GM18520 (cell line): ENCODE data around the gene ERN2.
"Not testable (repeated sequence)": the region's sequence is repeated elsewhere in the genome, so short reads cannot be mapped to it uniquely, and the experiment has no call there.

Experiments used
- ATAC-seq: cut with Tn5 transposase; IDR thresholded peaks from one replicate; pipeline ENCODE4 v1.9.1; 2021; ENCODE audit not compliant: unreplicated experiment

ERN2 gene

DNA sequence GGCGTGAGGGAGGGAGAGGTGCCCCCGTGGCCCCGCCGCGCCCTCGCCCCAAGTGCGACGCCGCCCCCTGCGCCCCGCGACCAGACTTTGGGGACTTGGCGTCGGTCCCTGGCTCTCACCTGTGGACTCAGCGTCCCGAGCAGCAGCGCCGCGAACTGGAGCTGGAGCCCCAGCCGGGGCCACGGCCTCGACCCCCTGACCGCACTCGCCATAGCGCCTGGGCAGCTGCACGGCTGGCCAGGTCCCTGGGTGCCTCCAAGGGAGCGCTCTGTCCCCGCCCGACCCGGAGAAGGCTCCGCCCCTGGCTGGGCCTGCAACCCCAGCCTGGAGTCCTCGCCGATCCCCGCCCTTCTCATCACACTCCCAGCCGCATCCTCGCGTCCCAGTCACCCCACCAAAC is at the start of gene ERN2:
Gene ERN2 (minus strand): TSS at position 247 of the 400 bp plus-strand sequence. CDS start 35 bp downstream, at position 212.
- no peak for ATAC-seq

DNA sequence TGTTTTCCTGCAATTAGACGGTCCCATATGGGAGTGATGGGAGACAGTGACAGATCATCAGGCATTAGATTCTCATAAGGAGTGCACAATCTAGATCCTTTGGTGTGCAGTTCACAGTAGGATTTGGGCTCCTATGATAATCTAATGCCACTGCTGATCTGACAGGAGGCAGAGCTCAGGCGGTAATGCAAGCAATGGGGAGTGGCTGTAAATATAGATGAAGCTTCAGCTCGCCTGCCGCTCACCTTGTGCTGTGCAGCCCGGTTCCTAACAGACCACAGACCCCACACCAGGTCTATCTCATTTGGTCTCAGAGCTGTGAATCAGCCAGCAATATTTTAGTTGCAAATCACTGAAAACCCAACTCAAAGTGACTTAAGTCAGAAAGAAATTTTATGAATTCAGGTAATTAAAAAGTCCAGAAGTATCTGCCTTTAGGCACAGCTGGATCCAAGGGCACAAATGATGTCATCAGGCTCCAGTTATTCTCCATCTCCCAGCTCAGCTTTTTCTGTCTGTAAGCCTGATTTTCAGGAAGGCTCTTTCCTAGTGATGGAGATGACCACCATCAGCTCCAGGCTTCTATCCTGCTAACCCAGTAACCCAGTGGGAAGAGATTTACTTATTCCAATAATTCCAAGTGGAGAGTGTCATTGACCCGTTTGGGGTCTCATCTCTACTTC is 45.1 kb upstream of the ERN2 start:
- no peak for ATAC-seq

DNA sequence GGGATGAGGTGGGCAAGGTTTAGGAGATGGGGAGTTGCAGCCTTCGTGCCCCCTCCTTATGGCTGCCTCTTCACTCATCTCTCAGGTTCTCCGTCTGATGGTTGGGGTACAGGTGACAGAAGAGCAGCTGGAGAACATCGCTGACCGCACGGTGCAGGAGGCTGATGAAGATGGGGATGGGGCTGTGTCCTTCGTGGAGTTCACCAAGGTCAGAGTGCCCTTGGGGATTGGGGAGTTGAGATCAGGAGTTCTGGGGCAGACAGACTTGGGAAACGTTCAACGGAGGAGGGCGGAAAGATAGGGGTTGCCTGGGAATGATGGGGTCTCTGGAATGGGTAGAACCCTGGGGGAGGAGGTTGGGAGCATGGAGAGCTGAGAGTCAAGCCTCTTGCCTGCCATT is 44.1 kb upstream of the ERN2 start:
- ATAC-seq, result no peak

DNA sequence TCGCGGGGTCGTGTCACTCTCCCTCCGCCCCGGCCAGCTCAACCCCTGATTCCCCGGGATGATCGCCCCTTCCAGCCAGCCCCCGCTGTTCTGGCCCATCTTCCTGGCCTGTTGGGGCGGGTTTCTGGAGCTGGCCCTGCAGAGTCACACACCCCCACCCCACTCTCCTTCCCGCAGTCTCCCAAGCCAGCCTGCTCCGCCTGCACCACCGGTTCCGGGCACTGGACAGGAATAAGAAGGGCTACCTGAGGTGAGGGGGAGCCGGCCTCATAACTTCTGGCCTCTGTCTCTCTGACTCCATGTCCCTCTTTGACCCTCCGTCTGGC is 42.4 kb upstream of the ERN2 start:
- no peak for ATAC-seq

DNA sequence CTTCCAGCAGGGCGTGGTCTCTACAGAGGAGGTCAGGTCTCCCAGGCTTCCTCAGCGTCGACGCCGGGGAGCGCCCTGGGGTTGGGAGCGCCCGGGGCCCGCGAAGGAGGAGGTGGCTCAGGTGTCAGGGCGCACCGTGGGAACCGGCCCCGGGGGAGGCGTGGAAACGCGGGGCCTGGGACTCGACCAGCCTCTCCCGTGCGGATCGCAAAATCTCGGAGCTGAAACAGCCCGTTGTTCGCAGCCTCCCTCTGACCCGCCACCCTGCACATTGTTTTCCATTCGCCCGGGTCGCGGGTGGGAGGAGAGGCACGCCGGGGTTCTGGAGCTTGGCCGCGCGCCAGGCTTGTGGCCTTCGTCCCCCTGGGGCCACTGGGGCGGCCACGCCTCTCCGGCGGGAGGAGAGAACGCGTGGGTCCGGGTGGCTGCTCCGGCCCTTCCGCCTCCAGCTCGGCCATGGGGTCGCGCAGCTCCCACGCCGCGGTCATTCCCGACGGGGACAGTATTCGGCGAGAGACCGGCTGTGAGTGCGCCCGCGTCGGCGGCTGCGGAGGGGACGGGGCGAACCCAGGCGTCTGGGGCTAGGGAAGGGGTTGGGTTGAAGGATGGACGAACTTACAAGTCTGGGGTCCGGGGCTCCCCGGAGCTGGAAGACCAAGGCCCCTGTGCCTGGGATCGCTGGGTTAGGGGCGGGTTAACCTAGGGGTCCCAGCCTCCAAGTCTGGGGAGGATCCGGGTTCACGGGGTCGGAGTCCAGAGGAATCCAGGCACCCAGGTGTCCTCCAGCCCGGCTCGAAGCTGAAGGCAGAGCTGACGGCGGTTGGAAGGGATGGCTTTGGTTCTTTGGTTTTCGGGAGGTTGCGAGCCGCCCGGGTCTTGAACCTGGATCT is 41.8 kb upstream of the ERN2 start, which contains the start of gene CHP2:
Gene CHP2 (plus strand): TSS at position 433 of the 890 bp plus-strand sequence. CDS start 24 bp downstream, at position 457.
- no peak for ATAC-seq

DNA sequence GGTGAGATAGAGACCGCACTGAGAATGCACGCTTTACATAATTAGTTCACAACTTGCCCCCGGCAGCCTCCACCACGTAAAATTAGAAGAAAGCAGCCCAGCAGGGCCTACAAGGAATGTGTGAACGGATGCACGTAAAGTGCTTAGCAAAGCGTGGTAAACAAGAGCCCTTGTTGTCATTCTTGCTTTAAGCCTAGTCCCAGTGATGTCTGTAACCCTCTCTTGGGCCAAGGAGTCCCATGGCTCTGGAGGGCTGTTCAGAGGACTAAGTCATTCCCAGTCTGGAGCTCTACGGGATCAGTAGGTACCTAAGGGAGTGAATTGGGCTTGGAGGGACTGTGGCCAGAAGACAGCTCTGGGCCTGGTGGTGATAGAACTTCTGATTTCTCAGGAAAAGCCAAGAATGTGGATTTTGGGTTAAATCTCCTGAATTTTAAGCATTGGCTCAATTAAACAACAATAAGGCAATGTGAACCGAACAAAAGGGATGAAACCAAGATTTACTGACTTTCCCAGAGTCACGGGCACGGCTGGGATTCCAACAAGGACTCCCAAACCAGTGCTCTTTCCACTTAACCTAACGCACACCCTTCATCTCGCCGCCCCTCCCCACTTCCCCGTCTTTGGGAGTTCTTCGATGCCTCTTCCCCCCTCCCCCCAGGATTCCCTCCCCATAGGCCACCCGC is 41.0 kb upstream of the ERN2 start:
- ATAC-seq, result no peak

DNA sequence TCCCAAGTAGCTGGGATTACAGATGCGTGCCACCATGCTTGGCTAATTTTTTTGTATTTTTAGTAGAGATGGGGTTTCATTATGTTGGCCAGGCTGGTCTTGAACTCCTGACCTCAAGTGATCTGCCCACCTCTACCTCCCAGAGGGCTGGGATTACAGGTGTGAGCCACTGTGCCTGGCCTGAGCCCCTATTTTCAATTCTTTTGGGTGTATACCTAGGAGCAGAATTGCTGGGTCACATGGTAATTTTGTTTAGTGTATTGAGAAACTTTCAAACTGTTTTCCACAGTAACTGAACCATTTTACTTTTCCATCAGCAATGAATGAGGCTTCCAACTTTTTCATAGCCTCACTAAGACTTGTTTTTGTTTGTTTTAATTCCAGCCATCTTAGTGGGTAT is 38.0 kb upstream of the ERN2 start:
- ATAC-seq, result not testable (repeated sequence)

DNA sequence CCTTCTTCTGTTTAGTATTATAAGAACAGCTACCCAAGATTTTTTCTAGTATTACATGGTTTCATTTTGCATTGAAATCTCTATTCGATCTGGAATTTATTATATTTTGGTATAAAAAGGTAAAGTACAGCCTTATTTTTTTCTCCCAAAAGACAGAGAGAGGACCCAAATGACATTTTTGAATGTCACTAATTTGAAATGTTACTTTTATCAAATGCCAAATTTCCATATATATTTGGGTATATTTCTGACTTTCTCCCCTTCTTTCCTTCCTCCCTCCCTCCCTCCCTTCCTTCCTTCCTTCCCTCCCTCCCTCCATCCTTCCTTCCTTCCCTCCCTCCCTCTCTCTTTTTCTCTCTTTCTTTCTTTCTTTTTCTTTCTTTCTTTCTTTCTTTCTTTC is 35.6 kb upstream of the ERN2 start:
- ATAC-seq, result no peak

DNA sequence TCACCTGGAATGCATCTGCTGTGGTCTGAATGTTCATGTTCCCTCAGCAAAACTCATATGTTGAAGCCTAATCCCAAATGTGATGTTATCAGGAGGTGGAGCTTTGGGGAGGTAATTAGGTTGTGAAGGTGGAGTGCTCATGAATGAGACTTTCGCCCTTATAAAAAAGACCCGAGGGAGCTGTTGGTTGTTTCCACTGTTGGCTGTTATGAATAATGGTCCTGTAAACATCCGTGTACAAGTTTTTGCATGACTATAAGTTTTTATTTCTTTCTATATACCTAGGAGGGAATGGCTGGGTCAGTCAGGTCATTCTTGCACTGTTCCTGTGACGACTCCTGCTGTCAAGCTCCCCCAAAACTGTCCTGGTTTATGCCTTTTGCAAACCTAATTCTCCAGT is 32.2 kb upstream of the ERN2 start:
- no peak for ATAC-seq

DNA sequence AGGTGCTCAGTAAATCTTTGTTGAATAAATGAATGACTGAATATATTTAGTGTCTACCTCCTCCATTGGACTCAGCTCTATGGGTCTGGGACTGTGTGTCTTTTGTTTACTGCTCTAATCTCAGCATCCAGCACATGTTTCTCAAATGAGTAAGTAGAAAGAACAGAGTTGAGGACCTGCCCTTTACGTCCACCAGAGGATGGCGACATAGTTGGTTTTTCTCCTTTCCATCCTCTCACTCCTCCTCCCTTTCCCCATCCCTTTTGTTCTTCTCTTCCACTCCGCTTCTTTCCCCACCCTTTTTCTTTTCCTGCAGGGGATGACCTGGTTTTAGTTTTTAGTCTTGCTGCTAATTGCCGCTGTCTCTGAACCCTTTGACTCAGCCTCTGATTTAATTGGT is 29.7 kb upstream of the ERN2 start:
- ATAC-seq, result no peak

DNA sequence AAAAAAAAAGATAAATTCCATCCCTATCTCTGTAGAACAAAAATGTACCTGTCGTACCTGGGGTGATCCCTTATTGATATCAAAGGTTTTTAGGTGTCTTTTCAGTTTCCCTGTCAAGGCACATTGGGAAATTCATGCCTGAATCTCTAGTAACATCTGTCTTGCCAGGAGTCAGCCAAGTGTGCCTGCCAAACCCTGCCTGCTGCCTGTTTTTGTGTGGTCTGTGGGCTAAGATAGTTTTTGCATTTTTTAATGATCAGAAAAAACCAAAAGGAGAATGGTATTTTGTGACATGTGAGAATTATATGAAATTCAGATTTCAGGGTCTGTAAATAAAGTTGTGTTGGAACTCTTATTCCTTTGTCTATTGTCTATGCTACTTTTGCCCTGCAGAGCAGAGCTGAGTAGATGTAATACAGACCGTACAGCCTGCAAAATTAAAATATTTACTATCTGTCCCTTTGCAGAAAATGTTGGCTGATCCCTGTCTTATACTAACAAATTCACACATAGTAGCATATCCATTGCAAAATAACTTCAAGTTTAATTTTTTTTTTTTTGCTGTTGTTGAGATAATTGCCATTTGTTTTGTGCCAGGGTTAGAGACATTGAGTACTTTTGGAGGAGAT is 28.8 kb upstream of the ERN2 start:
- no peak for ATAC-seq

DNA sequence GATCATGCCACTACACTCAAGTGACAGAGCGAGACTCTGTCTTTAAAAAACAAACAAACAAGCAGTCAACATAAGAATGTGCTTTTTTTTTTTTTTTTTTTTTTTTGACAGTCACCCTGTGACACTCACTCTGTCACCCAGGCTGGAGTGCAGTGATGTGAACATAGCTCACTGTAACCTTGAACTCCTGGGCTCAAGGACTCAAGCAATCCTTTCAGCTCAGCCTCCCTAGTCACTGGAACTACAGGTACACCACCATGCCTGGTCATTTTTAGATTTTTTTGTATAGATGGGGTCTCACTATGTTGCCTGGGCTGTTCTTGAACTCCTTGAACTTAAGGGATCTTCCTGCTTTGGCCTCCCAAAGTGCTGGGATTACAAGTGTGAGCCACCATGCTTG is 26.5 kb upstream of the ERN2 start:
- no peak for ATAC-seq

DNA sequence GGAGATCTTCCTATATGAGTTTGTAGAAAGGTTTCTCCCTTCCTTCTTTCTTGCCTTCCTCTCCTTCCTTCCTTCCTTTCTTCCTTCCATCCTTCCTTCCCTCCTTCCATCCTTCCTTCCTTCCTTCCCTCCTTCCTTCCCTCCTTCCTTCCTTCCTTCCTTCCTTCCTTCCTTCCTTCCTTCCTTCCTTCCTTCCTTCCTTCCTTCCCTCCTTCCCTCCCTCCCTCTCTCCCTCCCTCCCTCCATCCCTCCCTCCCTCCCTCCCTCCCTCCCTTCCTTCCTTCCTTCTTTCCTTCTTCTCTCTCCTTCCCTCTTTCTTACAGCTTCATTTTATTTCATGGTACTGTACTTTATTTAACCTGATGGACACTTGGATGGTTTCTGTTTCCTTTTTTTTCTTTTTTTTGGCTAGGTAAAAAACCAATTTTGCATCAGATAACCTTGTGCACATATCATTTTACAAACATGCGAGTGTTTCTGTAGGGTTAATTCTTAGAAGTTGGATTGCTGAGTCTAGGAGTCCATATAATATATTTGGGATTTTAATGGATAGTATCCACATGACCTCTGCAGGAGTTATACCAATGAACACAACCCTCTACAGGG is 24.5 kb upstream of the ERN2 start:
- not testable (repeated sequence) for ATAC-seq

DNA sequence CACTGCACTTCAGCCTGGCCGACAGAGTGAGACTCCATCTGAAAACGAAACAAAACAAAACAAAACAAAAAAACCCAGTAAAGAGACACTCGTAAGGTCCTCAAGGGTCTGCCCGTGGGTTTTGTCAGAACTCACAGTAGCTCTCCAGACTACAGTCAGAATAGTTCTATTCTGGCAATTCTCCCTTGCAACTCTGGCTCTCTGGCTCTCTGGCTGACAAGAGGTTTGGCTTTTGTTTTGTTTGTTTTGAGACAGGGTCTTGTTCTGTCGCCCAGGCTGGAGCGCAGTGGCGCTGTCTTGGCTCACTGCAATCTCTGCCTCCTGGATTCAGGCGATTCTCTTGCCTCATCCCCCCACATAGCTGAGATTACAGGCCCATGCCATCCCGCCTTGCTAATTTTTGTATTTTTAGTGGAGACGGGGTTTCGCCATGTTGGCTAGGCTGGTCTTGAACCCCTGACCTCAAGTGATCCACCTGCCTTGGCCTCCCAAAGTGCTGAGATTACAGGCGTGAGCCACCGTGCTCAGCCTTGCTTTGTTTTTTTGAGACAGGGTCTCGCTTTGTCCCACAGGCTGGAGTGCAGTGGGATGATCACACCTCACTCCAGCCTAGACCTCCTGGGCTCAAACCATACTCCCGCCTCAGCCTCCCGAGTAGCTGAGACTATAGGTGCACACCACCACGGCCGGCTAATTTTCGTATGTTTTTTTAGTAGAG is 21.3 kb upstream of the ERN2 start:
- no peak for ATAC-seq

DNA sequence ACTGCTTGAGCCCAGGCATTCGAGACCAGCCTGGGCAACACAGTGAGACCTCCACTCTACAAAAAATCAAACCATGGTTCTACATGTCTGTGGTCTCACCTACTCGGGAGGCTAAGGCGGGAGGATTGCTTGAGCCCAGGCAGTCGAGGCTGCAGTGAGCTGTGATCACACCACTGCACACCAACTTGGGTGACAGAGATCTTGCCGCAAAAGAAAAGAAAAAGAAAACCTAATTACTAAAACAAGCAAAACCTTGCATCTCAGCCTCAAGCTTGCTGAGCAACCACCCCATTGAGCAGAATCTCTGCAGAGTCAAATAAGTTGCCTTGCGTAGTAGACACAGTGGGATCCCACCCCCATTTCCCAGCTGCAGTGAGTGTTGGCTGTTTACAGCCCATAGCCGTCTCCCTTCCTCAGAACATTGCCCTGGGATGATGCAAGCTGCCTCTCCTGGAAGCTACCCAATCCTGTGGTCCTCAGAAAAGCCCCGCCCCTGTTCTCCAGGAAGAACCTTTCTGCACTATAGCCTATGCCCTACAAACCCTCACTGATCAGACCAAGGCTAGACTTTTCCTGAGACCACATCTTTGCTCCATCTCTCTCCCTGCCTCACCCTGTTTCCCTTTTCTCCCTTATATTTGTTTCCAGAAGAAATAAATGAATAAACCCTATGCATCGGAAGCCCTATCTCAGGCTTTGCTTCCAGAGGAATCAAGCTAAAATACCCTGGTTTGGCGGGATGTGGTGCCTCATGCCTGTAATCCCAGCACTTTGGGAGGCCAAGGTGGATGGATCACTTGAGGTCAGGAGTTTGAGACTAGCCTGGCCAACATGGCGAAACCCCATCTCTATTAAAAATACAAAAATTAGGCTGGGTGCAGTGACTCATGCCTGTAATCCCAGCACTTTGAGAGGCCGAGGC is 16.7 kb upstream of the ERN2 start:
- ATAC-seq, result no peak

DNA sequence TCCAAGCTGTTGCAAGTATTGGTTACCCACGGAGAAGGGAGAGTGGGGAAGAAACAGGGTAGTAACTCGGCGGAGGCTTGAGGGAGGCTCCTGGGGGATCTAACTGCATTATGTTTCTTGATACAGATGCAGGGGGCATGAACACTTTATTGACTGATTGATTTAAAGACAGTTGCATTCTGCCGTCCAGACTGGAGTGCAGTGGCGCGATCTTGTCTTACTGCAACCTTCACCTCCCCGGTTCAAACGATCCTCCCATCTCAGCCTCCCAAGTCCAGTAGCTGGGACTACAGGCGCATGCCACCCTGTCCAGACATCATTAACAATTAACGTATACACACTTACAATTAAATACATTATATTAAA is 15.1 kb upstream of the ERN2 start:
- no peak for ATAC-seq

DNA sequence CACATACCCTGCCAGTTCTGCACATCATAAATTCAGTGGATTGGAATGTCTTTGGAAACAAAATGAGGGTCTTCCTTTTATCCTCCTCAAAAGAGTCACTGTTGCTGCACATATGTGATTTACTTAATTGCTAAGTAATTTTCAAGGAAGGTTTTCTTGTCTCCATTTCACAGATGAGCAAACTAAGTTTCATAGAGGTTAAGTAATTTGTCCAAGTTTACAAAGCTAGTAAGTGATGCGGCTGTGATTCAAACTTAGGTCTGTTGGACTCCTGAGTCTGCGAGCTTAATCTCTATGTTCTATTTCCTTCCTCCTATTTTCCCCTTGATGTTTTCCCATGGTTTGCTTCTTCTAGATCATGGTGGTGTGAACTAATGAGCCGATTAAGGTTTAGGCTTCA is 13.7 kb upstream of the ERN2 start:
- no peak for ATAC-seq

DNA sequence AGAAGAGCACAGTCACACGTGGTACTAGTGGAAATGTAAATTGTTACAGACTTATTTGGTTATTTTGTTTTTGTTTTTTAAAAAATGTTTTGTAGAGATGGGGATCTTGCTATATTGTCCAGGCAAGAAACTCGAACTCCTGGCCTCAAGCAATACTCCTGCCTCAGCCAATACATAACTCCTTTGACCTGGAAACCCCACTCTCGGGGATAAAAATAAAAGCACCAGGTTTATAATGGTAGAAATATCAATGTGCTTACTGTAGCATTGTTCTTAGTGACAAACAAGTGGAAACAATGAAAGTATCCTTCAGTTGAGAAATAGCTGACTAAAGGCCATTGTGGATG is 11.7 kb upstream of the ERN2 start:
- ATAC-seq, result no peak

DNA sequence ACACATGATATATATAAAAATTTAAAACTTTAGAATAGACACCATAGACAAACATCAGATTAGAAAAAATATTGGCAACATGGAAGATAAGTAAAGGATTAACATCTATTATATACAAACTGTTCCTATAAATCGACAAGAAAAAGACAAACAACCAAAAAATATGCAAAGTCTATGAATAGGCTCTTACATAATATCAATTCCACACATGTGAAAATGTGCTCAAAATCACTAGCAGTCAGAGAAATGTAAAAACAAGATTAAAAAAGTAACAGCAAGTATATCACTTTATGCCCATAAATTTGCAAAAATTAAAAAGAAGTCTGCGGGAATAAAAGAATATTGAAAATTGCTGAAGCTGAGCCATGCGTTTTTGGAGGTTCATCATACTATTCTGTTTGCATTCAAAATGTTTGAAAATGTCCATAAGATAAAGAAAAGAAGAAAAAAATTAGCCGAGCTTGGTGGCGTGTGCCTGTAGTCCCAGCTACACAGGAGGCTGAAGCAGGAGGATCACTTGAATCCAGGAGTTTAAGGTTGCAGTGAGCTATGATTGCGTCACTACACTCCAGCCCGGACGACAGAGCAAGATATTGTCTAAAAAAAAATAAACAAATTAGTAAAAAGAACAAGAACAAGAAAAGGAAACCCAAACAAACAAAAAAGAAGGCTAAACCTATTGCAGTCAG is 11.2 kb upstream of the ERN2 start:
- ATAC-seq, result no peak
